ENCODE measurements around the gene ARID5A.
"Not testable (repeated sequence)": the region's sequence is repeated elsewhere in the genome, so short reads cannot be mapped to it uniquely, and the experiment has no call there.

Gene ARID5A

GRCh38 chr2:96542357-96542977 is 5.9 kb downstream of the ARID5A start:
- no peak for DNase-seq

- DNase-seq: no peak
Observed at GRCh38 chr2:96546321-96546720, 9.8 kb downstream of the ARID5A start.

GRCh38 chr2:96546797-96547196 is 10.2 kb downstream of the ARID5A start:
- no peak for DNase-seq

- DNase-seq: no peak
Observed at GRCh38 chr2:96547203-96547641, 10.7 kb downstream of the ARID5A start.

GRCh38 chr2:96547731-96548171 is 11.2 kb downstream of the ARID5A start:
- no peak for DNase-seq

- DNase-seq: no peak
Observed at GRCh38 chr2:96548558-96549465, 12.3 kb downstream of the ARID5A start.

- DNase-seq: no peak
Observed at GRCh38 chr2:96549466-96549785, 12.9 kb downstream of the ARID5A start.

GRCh38 chr2:96549967-96550786 is 13.6 kb downstream of the ARID5A start:
- DNase-seq: no peak

- DNase-seq: no peak
Observed at GRCh38 chr2:96550787-96551604, 14.4 kb downstream of the ARID5A start.

GRCh38 chr2:96551605-96552314 is 15.2 kb downstream of the ARID5A start:
- no peak for DNase-seq

GRCh38 chr2:96552315-96553175 is 16.0 kb downstream of the ARID5A start:
- no peak for DNase-seq

- DNase-seq: no peak
Observed at GRCh38 chr2:96553176-96553956, 16.8 kb downstream of the ARID5A start.

GRCh38 chr2:96553957-96554292 is 17.4 kb downstream of the ARID5A start:
- DNase-seq: not testable (repeated sequence)

- peak; percentile 51 to 67 for DNase-seq
Observed at GRCh38 chr2:96554293-96555145, 18.0 kb downstream of the ARID5A start.

- no peak for DNase-seq
Observed at GRCh38 chr2:96555146-96555610, 18.6 kb downstream of the ARID5A start.

GRCh38 chr2:96556441-96557330 is 20.1 kb downstream of the ARID5A start:
- peak; percentile 41 to 62 for DNase-seq

- DNase-seq: not testable (repeated sequence)
Observed at GRCh38 chr2:96557421-96557820, 20.9 kb downstream of the ARID5A start.

GRCh38 chr2:96558061-96558460 is 21.5 kb downstream of the ARID5A start:
- DNase-seq: no peak
